DND-41 (cell line): ENCODE results near the gene SLC39A5.

Experiments used
- ATAC-seq: fragments of 200-7000 bp; cut with Tn5 transposase; 3 replicates; pipeline ENCODE4 v1.9.1; 2021; ENCODE audit warnings: low read depth; ENCODE audit not compliant: insufficient read depth
- DNase-seq: peaks from one replicate; pipeline ENCODE4 v3.0.0-alpha.2; 2020
- H2AFZ ChIP-seq: 2 replicates; pipeline ENCODE4 v1.6.0; 2012; ENCODE audit warnings: low read depth, low read length
- H3K27ac ChIP-seq: 2 replicates; pipeline ENCODE4 v1.5.1; 2012; ENCODE audit warnings: low read length, inconsistent platforms
- H3K27me3 ChIP-seq: fragments of 200-600 bp; sonication (generic); 2 replicates; pipeline ENCODE4 v1.6.0; 2012; ENCODE audit warnings: low read length, mild to moderate bottlenecking, inconsistent platforms; ENCODE audit not compliant: insufficient read depth, poor library complexity
- H3K36me3 ChIP-seq: 2 replicates; pipeline ENCODE4 v1.5.1; 2012; ENCODE audit warnings: low read length, inconsistent platforms; ENCODE audit not compliant: insufficient read depth
- H3K4me1 ChIP-seq: 2 replicates; pipeline ENCODE4 v1.5.1; 2012; ENCODE audit warnings: mild to moderate bottlenecking, low read length; ENCODE audit not compliant: insufficient read depth
- H3K4me2 ChIP-seq: 2 replicates; pipeline ENCODE4 v1.6.0; 2012; ENCODE audit warnings: mild to moderate bottlenecking, moderate library complexity, low read length, inconsistent platforms; ENCODE audit not compliant: insufficient read depth
- H3K4me3 ChIP-seq, 2 experiments: fragments of 200-600 bp in 1 of 2; shearing (Covaris generic) in 1 of 2; 2 replicates each; pipeline ENCODE4 v1.5.1; 2012 to 2016; ENCODE audit warnings: inconsistent platforms in 2 of 2, low read length in 2 of 2, mild to moderate bottlenecking in 2 of 2, low read depth in 1 of 2, moderate library complexity in 1 of 2
- H3K79me2 ChIP-seq: 2 replicates; pipeline ENCODE4 v1.6.0; 2012; ENCODE audit warnings: low read length, inconsistent platforms; ENCODE audit not compliant: insufficient read depth
- H3K9ac ChIP-seq: 2 replicates; pipeline ENCODE4 v1.6.0; 2012; ENCODE audit warnings: low read depth, mild to moderate bottlenecking, inconsistent platforms, low read length, moderate library complexity
- H3K9me3 ChIP-seq: 2 replicates; pipeline ENCODE4 v1.5.1; 2012; ENCODE audit warnings: low read length, moderate library complexity, mild to moderate bottlenecking, inconsistent platforms; ENCODE audit not compliant: insufficient read depth, severe bottlenecking
- H4K20me1 ChIP-seq: 2 replicates; pipeline ENCODE4 v1.6.0; 2012; ENCODE audit warnings: low read length; ENCODE audit not compliant: insufficient read depth
- EZH2 ChIP-seq: IDR thresholded peaks from 3 replicates; pipeline ENCODE4 v1.6.1; 2012; ENCODE audit warnings: borderline replicate concordance, low read depth, mild to moderate bottlenecking, moderate library complexity, low read length, inconsistent platforms; ENCODE audit not compliant: severe bottlenecking
- TF ChIP-seq, protein P1 (sequence below): IDR thresholded peaks from 2 replicates; pipeline ENCODE4 v1.5.1; 2012; ENCODE audit warnings: borderline replicate concordance, low read length, moderate library complexity, mild to moderate bottlenecking; ENCODE audit not compliant: poor library complexity, severe bottlenecking; ENCODE audit errors: extremely low read depth

Gene SLC39A5

DNA sequence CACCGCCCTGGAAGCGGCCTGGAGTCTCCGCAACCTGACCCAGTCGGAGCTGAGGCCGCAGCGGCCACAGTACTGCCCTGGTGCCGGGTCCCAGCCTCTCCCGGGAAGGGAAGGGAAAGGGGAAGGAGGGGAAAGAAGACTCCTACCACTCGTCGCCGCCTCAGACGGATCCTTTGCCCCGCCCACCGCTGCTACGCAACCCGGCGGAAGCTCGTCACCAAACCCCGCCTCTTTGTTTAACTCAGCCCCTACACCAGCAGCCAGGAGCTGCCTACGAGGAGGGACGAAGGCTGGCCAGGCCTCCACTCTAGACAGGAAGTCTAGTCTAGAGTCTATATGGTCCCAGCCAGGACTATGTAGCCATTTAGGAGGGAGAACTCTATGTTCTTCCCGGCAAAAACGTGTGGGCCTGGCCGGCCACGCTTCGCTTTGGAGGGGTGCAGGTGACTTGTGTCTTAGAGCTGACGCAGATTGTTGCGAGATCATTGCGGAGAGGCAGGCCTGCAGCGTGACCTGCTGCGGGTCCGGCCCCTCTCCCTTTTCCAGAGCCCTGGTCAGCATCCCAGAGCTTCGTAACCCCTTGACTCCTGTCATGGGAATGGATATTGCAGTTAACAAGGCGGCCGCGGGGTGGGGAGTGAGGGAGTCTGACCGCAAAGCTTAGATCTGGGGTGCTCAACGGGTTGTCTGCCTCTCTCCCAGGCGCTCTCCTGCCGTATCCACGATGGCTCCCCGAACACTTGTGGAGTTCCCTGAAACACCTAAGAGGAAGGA, 7.9 kb upstream of the SLC39A5 start, which contains the start of gene RNF41:
Gene RNF41 (minus strand): TSS at position 166 of the 774 bp plus-strand sequence. CDS start 7,875 bp downstream, outside the sequence.
- H2AFZ ChIP-seq = peak within 1 kb of the TSS; percentile 87
- peaks cover 58% of the 10 kb centered on the region for H3K79me2 ChIP-seq
- H3K27ac ChIP-seq = peak within 1 kb of the TSS; percentile 85
- ATAC-seq = peak; percentile 77
- H3K4me2 ChIP-seq = peak within 1 kb of the TSS; percentile 97
- peaks cover 15% of the 10 kb centered on the region for H3K36me3 ChIP-seq
- DNase-seq = peak; percentile 93
- no peak for TF ChIP-seq EZH2
- TF ChIP-seq, protein P1, sequence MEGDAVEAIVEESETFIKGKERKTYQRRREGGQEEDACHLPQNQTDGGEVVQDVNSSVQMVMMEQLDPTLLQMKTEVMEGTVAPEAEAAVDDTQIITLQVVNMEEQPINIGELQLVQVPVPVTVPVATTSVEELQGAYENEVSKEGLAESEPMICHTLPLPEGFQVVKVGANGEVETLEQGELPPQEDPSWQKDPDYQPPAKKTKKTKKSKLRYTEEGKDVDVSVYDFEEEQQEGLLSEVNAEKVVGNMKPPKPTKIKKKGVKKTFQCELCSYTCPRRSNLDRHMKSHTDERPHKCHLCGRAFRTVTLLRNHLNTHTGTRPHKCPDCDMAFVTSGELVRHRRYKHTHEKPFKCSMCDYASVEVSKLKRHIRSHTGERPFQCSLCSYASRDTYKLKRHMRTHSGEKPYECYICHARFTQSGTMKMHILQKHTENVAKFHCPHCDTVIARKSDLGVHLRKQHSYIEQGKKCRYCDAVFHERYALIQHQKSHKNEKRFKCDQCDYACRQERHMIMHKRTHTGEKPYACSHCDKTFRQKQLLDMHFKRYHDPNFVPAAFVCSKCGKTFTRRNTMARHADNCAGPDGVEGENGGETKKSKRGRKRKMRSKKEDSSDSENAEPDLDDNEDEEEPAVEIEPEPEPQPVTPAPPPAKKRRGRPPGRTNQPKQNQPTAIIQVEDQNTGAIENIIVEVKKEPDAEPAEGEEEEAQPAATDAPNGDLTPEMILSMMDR = peak; percentile 40
- H3K4me1 ChIP-seq = peaks cover 54% of the 10 kb centered on the region
- H4K20me1 ChIP-seq = peaks cover 6% of the 10 kb centered on the region; the same call in 1 of the 2 replicates
- H3K4me3 ChIP-seq = peak within 1 kb of the TSS; percentile 72 to 78
- no peaks in the 10 kb centered on the region for H3K27me3 ChIP-seq
- H3K9me3 ChIP-seq = no peaks in the 10 kb centered on the region
- H3K9ac ChIP-seq = peak within 1 kb of the TSS; percentile 67

DNA sequence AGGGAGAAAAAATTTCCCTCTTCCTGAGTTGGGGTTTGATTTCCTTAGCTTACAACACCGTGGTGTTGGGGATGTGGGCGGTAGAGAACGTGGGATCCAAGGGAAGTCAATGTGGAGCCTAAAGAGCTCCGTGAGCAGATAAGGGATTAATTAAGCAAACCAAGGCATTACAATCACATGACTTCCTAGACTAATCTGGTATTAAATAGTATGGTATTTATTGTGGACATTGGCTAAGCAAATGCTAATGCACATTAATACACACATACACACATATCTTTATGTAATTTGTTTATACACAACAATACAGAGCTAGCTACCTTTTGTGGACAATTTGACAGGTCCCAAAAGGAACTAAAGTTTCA, 7.3 kb upstream of the SLC39A5 start:
- no peak for DNase-seq
- Histone ChIP-seq H3K36me3 (peaks cover 18% of the 10 kb centered on the region), H3K9me3 (no peaks in the 10 kb centered on the region), H4K20me1 (peaks cover 4% of the 10 kb centered on the region; the same call in 1 of the 2 replicates), H3K79me2 (peaks cover 56% of the 10 kb centered on the region), H3K9ac (peak overlapping the region; percentile 67), H3K4me3 (peak overlapping the region; percentile 72 to 78; a peak in 3 of 4 replicates), H3K27me3 (no peaks in the 10 kb centered on the region), H3K4me2 (peak overlapping the region; percentile 97), H2AFZ (peak overlapping the region; percentile 87), H3K27ac (peak overlapping the region; percentile 85), H3K4me1 (peaks cover 54% of the 10 kb centered on the region)
- TF ChIP-seq, protein P1 = no peak
- no peak for TF ChIP-seq EZH2
- ATAC-seq = no peak

DNA sequence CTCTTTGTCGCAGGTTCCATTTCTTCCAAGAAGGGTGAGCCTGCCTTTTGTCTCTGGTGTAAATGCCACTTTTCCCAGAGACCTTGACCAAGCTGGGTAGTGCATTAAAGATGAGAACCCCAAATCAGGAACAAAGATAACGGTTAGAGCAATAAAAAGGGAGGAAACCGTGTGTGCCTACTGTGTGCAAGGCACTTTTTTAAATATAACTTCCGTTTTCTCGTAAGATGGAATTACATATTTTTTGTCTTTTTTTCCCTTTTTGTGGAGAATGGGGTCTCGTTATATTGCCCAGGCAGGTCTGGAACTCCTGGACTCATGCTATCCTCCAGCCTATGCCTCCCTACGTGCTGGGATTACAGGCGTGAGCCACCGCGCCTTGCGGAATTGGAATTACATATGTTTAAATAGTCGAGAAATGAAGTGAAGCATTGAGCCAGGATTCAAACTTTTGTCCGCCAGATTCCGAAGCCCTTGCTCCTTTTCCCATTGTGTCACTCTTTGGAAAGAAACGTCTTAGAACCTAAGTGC, 6.2 kb upstream of the SLC39A5 start:
- Histone ChIP-seq H3K36me3 (peaks cover 17% of the 10 kb centered on the region), H3K4me2 (peak overlapping the region; percentile 97), H3K4me3 (peak overlapping the region; percentile 23 to 67; a peak in 3 of 4 replicates), H3K9me3 (no peaks in the 10 kb centered on the region), H3K27ac (peak overlapping the region; percentile 75), H3K79me2 (peaks cover 52% of the 10 kb centered on the region), H2AFZ (peak overlapping the region; percentile 82), H3K9ac (peak overlapping the region; percentile 65), H4K20me1 (0 out of 2 replicates have a peak, but pooled peaks cover 3% of the 10 kb centered on the region), H3K27me3 (no peaks in the 10 kb centered on the region), H3K4me1 (peaks cover 54% of the 10 kb centered on the region)
- no peak for TF ChIP-seq EZH2
- TF ChIP-seq, protein P1 = no peak
- DNase-seq (no peak), ATAC-seq (no peak; the same call in 2 of the 3 replicates)
